ENCODE data around the gene ATCAY. TPM values are rescaled to one million over a fixed set of nuclear protein-coding genes. Genes with fewer than 3 reads are reported as not detected.
"Not testable (repeated sequence)": the region's sequence is repeated elsewhere in the genome, so short reads cannot be mapped to it uniquely, and the experiment has no call there.

ATCAY gene
- polyA plus RNA-seq, 1 donor = 1.8 TPM

DNA sequence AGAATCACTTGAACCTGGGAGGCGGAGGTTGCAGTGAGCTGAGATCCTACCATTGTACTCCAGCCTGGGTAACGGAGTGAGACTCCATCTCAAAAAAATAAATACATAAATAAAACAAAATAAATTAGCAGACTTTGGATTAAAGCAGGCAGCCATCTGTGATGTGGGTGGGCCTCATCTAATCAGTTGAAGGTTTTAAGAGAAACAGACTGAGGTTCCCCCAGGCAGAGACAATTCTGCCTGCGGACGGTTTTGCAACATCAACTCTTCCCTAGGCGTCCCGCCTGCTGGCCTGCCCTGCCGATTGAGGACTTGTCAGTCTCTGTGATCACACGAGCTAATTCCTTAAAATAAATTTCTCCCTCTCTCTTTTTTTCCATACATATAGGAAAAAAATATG, 23.7 kb downstream of the ATCAY start:
- DNase-seq = no peak

- no peak for DNase-seq
Measured at GRCh38 chr19:3907626-3908265, 27.3 kb downstream of the ATCAY start.

GRCh38 chr19:3908266-3909054, 28.0 kb downstream of the ATCAY start:
- no peak for DNase-seq

- DNase-seq = no peak
Measured at GRCh38 chr19:3910105-3910504, 29.6 kb downstream of the ATCAY start.

DNA sequence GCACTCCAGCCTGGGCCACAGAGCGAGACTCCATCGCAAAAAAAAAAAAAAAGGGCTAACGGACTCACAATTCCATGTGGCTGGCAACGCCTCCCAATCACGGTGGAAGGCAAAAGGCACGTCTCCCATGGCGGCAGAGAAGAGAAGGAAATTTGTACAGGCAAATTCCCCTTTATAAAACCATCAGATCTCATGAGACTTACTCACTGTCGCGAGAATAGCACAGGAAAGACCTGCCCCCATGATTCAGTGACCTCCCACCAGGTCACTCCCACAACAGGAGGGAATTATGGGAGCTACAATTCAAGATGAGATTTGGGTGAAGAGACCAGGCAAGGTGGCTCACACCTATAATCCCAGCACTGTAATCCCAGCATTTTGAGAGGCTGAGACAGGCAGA, 33.7 kb downstream of the ATCAY start:
- no peak for DNase-seq

DNA sequence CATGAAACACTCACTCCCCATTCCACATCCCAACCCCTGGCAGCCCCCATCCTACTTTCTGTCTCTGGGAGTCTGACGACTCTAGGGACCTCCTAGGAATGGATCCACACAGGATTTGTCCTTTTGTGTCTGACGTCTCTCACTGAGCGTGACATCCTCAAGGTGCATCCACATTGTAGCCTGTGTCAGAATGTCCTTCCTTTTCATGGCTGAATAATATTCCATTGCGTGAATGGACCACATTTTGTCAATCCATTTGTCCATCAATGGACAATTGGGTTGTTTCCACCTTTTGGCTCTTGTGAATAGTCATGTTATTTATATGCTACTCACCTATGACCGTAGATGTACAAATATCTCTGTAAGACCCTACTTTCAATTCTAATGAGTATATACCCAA, 35.5 kb downstream of the ATCAY start:
- DNase-seq = no peak

DNA sequence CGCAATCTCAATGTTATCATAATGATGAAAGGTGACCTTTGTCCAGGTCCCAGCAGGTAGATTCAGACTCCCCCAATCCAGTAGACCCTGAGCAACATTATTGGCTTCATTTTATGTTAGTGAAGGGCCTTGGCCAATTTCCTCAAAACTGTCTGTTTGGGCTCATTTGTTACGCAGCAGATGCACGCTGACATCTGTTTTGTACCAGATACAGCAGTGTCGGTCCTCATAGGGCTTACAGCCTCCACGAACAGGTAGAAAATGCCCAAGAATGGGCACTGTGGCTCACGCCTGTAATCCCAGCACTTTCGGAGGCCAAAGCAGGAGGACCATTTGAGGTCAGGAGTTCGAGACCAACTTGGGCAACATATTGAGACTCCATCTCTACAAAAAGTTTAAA, 39.3 kb downstream of the ATCAY start:
- DNase-seq = no peak

GRCh38 chr19:3923096-3923758, 42.7 kb downstream of the ATCAY start:
- DNase-seq = no peak

GRCh38 chr19:3923912-3924311, 43.4 kb downstream of the ATCAY start:
- no peak for DNase-seq

DNA sequence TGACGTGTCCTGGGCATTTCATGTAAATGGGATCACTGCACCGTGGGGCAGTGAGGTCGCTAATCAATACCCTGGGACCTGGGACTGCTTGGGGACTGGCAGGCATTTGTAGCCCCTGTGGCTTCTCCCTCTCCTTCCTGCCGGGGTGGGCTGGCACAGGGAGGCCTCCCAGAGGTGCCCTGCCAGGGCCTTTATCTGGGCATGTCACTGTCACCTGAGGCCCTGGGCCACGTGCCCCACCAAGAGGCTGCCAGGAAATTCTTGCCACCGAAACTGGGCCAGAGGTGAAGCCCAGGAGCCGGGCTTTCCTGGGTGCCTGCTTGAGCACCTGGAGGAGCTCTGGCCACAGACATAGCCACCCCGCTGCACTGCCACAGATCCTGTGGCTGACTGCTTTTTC, 50.6 kb downstream of the ATCAY start:
- DNase-seq = no peak

GRCh38 chr19:3932931-3933810, 52.7 kb downstream of the ATCAY start, which contains the start of gene NMRK2:
Gene NMRK2, plus strand, starts transcription at chr19:3933069. Its CDS starts 603 bp downstream, at chr19:3933672.
- no peak for DNase-seq

- DNase-seq = no peak
Measured at GRCh38 chr19:3936506-3937442, 56.3 kb downstream of the ATCAY start.

- not testable (repeated sequence) for DNase-seq
Measured at GRCh38 chr19:3938300-3938950, 57.9 kb downstream of the ATCAY start.

- DNase-seq = no peak
Measured at GRCh38 chr19:3942790-3943409, 62.4 kb downstream of the ATCAY start.

GRCh38 chr19:3944018-3944721, 63.7 kb downstream of the ATCAY start:
- no peak for DNase-seq

DNA sequence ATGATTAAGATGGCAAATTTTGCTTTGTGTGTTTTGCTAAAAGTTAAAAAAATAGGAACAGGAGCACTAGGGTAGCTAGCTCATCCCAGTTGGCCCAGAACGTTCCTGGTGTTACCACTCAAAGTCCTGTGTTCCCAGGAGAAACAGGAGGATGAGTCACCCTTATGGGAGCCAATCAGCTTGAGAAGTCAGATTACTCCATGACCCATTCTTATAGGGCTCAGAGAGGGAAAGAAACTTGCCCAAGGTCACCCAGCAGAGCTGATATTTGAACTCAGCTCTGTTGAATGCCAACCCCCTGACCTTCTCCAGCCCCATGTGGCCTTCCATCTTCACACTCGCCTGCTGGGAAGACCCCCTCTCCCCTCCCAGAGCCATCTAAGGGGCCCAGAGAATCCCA, 65.4 kb downstream of the ATCAY start:
- no peak for DNase-seq

DNA sequence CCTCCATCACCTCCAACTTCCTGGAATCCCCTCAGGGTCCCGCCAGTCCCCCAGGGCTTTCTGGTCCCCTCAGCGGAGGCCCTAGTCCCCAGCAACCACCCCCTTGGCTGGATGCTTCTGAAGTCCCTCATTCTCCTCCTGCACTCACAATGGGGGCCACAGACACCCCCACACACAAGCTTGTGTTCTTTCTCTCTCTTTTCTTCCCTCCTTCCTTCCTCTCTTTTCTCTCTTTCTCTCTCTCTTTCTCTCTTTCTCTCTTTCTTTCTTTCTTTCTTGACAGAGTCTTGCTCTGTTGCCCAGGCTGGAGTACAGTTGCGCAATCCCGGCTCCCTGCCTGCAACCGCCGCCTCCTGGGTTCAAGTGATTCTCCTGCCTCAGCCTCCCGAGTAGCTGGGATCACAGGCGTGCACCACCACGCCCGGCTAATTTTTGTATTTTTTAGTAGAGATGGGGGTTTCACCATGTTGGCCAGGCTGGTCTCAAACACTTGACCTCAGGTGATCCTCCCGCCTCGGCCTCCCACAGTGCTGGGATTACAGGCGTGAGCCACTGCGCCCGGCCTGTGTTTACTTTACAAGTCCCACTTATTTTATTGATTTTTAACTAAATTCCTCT, 66.9 kb downstream of the ATCAY start:
- DNase-seq = not testable (repeated sequence)

DNA sequence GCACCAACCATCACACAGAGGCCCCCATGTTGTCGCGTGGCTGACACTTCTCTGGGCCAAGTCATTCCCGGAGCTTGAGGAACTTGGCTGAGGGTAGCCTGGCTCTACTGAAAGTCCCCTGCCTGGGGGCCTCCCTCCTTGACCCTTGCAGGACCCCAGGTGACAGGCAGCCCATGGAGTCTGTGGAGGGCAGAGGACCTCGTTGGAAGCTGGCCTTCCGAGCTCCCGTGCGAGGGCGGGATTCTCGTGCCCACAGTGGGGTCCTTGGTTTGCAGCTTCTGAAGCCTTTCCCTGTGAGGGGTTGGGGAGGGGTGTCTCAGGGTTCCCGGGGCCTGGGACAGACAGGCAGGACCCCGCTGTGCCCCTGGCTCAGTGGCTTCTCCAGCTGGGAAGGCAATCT, 68.8 kb downstream of the ATCAY start:
- DNase-seq = no peak
